Spleen (tissue), 11 donors: Measurements from ENCODE around the gene TRIP6. TPM values are rescaled to one million over a fixed set of nuclear protein-coding genes. Genes with fewer than 3 reads are reported as not detected.

Source experiments
- DNase-seq: peaks from one replicate; pipeline ENCODE4 v3.0.0-alpha.2; 2020
- H3K27ac ChIP-seq, 8 donors: fragments of 200-600 bp; sonication (generic) in 7 of 8; 1 replicate in 4 of 8; 2 replicates in 4 of 8; pipeline versions ENCODE4 v1.5.0 to v1.8.0; 2016 to 2021; ENCODE audit warnings: inconsistent platforms in 4 of 8, mild to moderate bottlenecking in 4 of 8, moderate library complexity in 1 of 8
- H3K27me3 ChIP-seq, 7 donors: fragments of 200-600 bp; sonication (generic) in 6 of 7; replicated peaks in 1 of 7; 1 replicate in 4 of 7; 2 replicates in 3 of 7; pipeline versions ENCODE4 v1.5.0 to v1.8.0; 2016 to 2021; ENCODE audit warnings: inconsistent platforms in 3 of 7, mild to moderate bottlenecking in 1 of 7
- H3K36me3 ChIP-seq, 6 donors: fragments of 200-600 bp; sonication (generic) in 5 of 6; 1 replicate in 4 of 6; 2 replicates in 2 of 6; pipeline versions ENCODE4 v1.5.0 to v1.8.0; 2016 to 2021; ENCODE audit warnings: inconsistent platforms in 2 of 6
- H3K4me1 ChIP-seq, 6 donors: fragments of 200-600 bp; sonication (generic) in 5 of 6; 1 replicate in 3 of 6; 2 replicates in 3 of 6; pipeline versions ENCODE4 v1.5.0 to v1.8.0; 2016 to 2021; ENCODE audit warnings: inconsistent platforms in 3 of 6
- H3K4me3 ChIP-seq, 8 donors: fragments of 200-600 bp; sonication (generic) in 7 of 8; 1 replicate in 4 of 8; 2 replicates in 4 of 8; pipeline versions ENCODE4 v1.5.0 to v1.8.0; 2016 to 2021; ENCODE audit warnings: inconsistent platforms in 4 of 8, mild to moderate bottlenecking in 4 of 8, moderate library complexity in 2 of 8
- H3K9me3 ChIP-seq, 8 donors: fragments of 200-600 bp; sonication (generic) in 7 of 8; 1 replicate in 4 of 8; 2 replicates in 4 of 8; pipeline versions ENCODE4 v1.5.0 to v1.8.0; 2016 to 2021; ENCODE audit warnings: inconsistent platforms in 4 of 8
- POLR2A ChIP-seq, 3 donors: fragments of 450-650 bp; IDR thresholded peaks; one replicate each; pipeline ENCODE4 v1.5.1; 2017; ENCODE audit warnings: antibody characterized with exemption in 3 of 3, mild to moderate bottlenecking in 1 of 3
- POLR2AphosphoS5 ChIP-seq, 3 donors: sonication (generic); formaldehyde crosslinking; IDR thresholded peaks; one replicate each; pipeline ENCODE4 v1.5.1; 2017; ENCODE audit warnings: antibody characterized with exemption in 3 of 3
- WGBS, 5 donors: extraction: QIAGEN DNeasy Blood & Tissue Kit in 3 of 5; methylation state at CpG; one replicate each; pipeline versions ENCODE4 v1.1.5 to v1.1.7; 2013 to 2018; 5-methylcytosine and 5-hydroxymethylcytosine counted together
- intact Hi-C: fragments of 100-400 bp; cut with DNase I; formaldehyde crosslinking; loops from one replicate; pipeline ENCODE4 v1.15.0; 2023; ENCODE audit warnings: low total_unique reads
- polyA plus RNA-seq, 3 donors: library from polyadenylated mRNA; stranded (reverse); fragments of 200-250 nt; gene quantifications; one replicate each; pipeline ENCODE4 v1.2.1, GENCODE V29; 2013
- total RNA-seq, 7 donors: library from RNA; depleted of rRNA in 3 of 7; stranded (reverse); fragments of >200 nt in 3 of 7; fragmentation: NEBNext Ultra II Directional in 4 of 7; extraction: Animal tissue kit (Norgen Biotek cat#: 25700) in 4 of 7; gene quantifications; one replicate each; pipeline versions ENCODE4 v1.1.0 to v1.2.1, GENCODE V29; 2016 to 2021
- TF ChIP-seq, protein P1 (sequence below), 11 experiments: fragments of 200-600 bp in 7 of 11; fragments of 450-650 bp in 4 of 11; sonication (generic) in 4 of 11; IDR thresholded peaks in 8 of 11; conservative IDR thresholded peaks in 3 of 11; 1 replicate in 7 of 11; 2 replicates in 4 of 11; pipeline versions ENCODE4 v1.4.0 to v1.8.0; 2016 to 2021; ENCODE audit warnings: antibody characterized with exemption in 11 of 11, inconsistent platforms in 4 of 11, mild to moderate bottlenecking in 1 of 11
- donor health status: healthy with polysubstance abuse.
- donor health status: DM: no; HTN: no; CAD: no; lungs with moderate emphysema.
- donor health status: DM: no; HTN: no; CAD: no.
- donor health status: Bipolar disorder and iron deficiency.
- donor health status: healthy.
- donor health status: DM: no; HTN: no; CAD: no.
- donor health status: DM: yes; HTN: yes; CAD: no.

The TRIP6 gene
- total and polyA plus RNA-seq, 10 donors, result 12.4 to 30.2 (median 21.6) TPM

DNA sequence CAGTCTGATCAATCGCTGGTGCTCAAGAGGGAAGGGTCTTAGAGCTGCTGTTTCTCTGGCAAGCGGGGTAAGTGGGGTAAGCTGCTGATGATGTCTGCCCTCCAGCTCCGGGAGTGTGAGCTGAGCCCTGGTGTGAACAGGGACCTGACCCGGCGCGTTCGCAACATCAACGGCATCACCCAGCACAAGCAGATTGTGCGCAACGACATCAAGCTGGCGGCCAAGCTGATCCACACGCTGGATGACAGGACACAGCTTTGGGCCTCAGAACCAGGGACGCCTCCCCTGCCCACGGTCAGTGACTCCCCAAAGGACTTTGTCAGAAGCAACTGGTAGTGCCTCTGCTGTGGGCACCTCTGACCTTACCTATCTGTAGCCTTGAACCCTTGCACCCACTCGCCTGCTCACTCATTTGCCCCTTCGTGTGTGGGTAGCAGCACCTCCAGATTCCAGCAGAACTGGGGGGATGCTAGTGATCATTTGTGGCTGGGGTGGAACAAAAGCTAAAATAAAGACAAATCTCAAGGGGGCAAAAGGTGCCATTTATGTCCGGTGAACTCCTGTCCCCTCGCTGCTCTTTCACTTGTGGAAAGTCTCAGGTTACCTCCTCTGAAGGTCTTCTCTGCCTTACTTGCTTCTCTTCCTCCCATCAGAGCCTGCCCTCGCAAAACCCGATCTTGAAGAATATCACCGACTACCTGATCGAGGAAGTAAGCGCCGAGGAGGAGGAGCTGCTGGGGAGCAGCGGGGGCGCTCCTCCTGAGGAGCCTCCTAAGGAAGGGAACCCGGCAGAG lies 19.2 kb downstream of the TRIP6 start:
- Histone ChIP-seq H3K9me3 (no peaks in the 10 kb centered on the region), H3K4me1 (peaks cover 32 to 71% (median 50%) of the 10 kb centered on the region in 6 donors), H3K27ac (peak overlapping the region in 6 of 8 donors; percentile 81 to 91 (median 88)), H3K36me3 (peaks cover 8 to 75% (median 71%) of the 10 kb centered on the region in 6 donors), H3K4me3 (peak overlapping the region in 1 of 8 donors; percentile 83), H3K27me3 (peaks cover 0 to 14% (median 8%) of the 10 kb centered on the region in 7 donors)
- DNase-seq, result peak; percentile 79
- WGBS, 5 donors, result 86 to 90% (median 89%) methylated on average over 23 to 27 of the region's 27 CpGs
- intact Hi-C loops, result no loop called here
- peak in 2 of 3 donors; percentile 38 to 47 for TF ChIP-seq POLR2AphosphoS5 (IDR thresholded peaks at IDR 0.05)
- TF ChIP-seq, protein P1, sequence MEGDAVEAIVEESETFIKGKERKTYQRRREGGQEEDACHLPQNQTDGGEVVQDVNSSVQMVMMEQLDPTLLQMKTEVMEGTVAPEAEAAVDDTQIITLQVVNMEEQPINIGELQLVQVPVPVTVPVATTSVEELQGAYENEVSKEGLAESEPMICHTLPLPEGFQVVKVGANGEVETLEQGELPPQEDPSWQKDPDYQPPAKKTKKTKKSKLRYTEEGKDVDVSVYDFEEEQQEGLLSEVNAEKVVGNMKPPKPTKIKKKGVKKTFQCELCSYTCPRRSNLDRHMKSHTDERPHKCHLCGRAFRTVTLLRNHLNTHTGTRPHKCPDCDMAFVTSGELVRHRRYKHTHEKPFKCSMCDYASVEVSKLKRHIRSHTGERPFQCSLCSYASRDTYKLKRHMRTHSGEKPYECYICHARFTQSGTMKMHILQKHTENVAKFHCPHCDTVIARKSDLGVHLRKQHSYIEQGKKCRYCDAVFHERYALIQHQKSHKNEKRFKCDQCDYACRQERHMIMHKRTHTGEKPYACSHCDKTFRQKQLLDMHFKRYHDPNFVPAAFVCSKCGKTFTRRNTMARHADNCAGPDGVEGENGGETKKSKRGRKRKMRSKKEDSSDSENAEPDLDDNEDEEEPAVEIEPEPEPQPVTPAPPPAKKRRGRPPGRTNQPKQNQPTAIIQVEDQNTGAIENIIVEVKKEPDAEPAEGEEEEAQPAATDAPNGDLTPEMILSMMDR (IDR thresholded peaks at IDR 0.05 in 8 of 11, conservative IDR thresholded peaks at IDR 0.05 in 3 of 11), result no peak

DNA sequence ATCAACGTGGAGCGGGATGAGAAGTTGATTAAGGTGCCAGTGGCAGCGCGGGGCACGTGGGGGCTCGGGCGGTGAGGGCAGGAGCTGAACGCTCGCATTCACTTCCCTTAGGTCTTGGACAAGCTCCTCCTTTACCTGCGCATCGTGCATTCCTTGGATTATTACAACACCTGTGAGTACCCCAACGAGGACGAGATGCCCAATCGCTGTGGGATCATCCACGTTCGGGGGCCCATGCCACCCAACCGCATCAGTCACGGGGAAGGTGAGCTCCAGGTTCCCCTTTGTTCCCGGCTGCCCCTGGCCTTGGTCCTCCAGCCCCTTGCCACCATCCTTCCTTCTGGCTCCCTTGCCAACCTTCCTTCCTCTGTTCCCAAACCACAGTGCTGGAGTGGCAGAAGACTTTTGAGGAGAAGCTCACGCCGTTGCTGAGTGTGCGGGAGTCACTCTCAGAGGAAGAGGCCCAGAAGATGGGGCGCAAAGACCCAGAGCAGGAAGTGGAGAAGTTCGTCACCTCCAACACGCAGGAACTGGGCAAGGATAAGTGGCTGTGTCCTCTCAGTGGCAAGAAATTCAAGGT lies 19.8 kb downstream of the TRIP6 start:
- H3K4me1 ChIP-seq, result peaks cover 32 to 67% (median 50%) of the 10 kb centered on the region in 6 donors
- intact Hi-C loops, result no loop called here
- peaks cover 3 to 68% (median 64%) of the 10 kb centered on the region in 6 donors for H3K36me3 ChIP-seq
- WGBS, 5 donors, result 64 to 71% (median 69%) methylated on average over 24 to 25 of the region's 25 CpGs
- no peaks in the 10 kb centered on the region for H3K9me3 ChIP-seq
- peak overlapping the region; percentile 81 to 91 (median 86) for H3K27ac ChIP-seq
- H3K27me3 ChIP-seq, result peaks cover 0 to 21% (median 9%) of the 10 kb centered on the region in 7 donors
- peak overlapping the region in 3 of 8 donors; percentile 13 to 83 (median 25) for H3K4me3 ChIP-seq
- peak in 1 of 3 donors; percentile 39 for TF ChIP-seq POLR2AphosphoS5 (IDR thresholded peaks at IDR 0.05)
- TF ChIP-seq POLR2A (IDR thresholded peaks at IDR 0.05), result no peak
- TF ChIP-seq, protein P1 (IDR thresholded peaks at IDR 0.05 in 8 of 11, conservative IDR thresholded peaks at IDR 0.05 in 3 of 11), result no peak
- peak; percentile 82 for DNase-seq

GRCh38 chr7:100887516-100888290 lies 20.5 kb downstream of the TRIP6 start:
- DNase-seq, result peak; percentile 93
- intact Hi-C loops, result no loop called here
- peaks cover 32 to 67% (median 50%) of the 10 kb centered on the region in 6 donors for H3K4me1 ChIP-seq
- WGBS, 5 donors, result 22 to 29% (median 28%) methylated on average over 21 of the region's 21 CpGs
- H3K9me3 ChIP-seq, result no peaks in the 10 kb centered on the region
- H3K4me3 ChIP-seq, result peak overlapping the region in 3 of 8 donors; percentile 13 to 83 (median 25)
- peaks cover 0 to 27% (median 9%) of the 10 kb centered on the region in 7 donors for H3K27me3 ChIP-seq
- peaks cover 0 to 61% (median 57%) of the 10 kb centered on the region in 6 donors for H3K36me3 ChIP-seq
- TF ChIP-seq POLR2A (IDR thresholded peaks at IDR 0.05) (no peak), POLR2AphosphoS5 (IDR thresholded peaks at IDR 0.05) (peak; percentile 45 to 60 (median 49))
- H3K27ac ChIP-seq, result peak overlapping the region; percentile 81 to 91 (median 86)

DNA sequence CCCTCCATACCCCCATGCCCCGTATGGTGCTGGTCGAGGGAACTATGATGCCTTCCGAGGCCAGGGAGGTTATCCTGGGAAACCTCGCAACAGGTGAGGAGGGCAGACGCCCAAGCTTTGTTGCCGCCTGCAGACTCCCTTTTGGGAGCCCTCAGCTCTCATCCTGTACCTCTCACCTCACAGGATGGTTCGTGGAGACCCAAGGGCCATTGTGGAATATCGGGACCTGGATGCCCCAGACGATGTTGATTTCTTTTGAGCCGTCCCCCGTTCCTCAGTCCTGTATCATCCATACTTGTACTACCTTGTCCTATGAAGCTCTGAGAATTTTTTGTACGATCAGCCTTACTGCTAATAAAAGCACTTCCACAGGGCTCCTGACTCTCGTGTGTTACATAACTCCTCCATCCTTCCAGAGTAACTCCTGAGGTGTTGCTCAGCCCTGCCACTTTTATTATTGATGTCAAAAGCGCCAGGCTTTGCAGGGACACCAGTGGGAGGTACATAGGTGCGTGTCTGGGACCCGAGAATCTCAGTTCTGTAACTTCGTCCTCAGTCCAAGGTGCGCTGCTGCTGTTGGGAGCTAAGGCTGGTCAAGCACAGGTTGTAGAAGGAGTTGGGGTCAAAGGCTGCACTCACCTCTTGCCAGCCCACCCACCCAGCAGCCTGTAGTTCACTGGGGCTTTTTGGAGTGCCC lies 21.3 kb downstream of the TRIP6 start:
- peak in 1 of 3 donors; percentile 18 for TF ChIP-seq POLR2AphosphoS5 (IDR thresholded peaks at IDR 0.05)
- TF ChIP-seq, protein P1 (IDR thresholded peaks at IDR 0.05 in 8 of 11, conservative IDR thresholded peaks at IDR 0.05 in 3 of 11), result no peak
- intact Hi-C loops, result no loop called here
- DNase-seq, result peak; percentile 79
- H3K4me1 ChIP-seq, result peaks cover 32 to 67% (median 50%) of the 10 kb centered on the region in 6 donors
- peak overlapping the region in 7 of 8 donors; percentile 60 to 85 (median 74) for H3K4me3 ChIP-seq
- peak overlapping the region in 7 of 8 donors; percentile 81 to 91 (median 87) for H3K27ac ChIP-seq
- H3K9me3 ChIP-seq, result no peaks in the 10 kb centered on the region
- peaks cover 0 to 54% (median 50%) of the 10 kb centered on the region in 6 donors for H3K36me3 ChIP-seq
- H3K27me3 ChIP-seq, result peaks cover 0 to 35% (median 9%) of the 10 kb centered on the region in 7 donors
- 74 to 86% (median 81%) methylated on average over 18 of the region's 18 CpGs for WGBS, 5 donors
